DOHH2 (cell line): ENCODE results near the gene HSPB8.

Experiments used
- H3F3A ChIP-seq: fragments of 200-600 bp; sonication (generic), shearing (Covaris generic); 2 replicates; pipeline ENCODE4 v1.6.0; 2016; ENCODE audit warnings: antibody characterized with exemption, mild to moderate bottlenecking; ENCODE audit not compliant: control insufficient read depth, insufficient read depth
- H3K27ac ChIP-seq: fragments of 200-600 bp; sonication (generic); 2 replicates; pipeline ENCODE4 v1.5.1; 2014; ENCODE audit warnings: low read depth, mild to moderate bottlenecking, low read length, moderate library complexity
- H3K27me3 ChIP-seq: fragments of 200-600 bp; sonication (generic); 2 replicates; pipeline ENCODE4 v1.6.1; 2014; ENCODE audit warnings: mild to moderate bottlenecking, low read length, mixed read lengths; ENCODE audit not compliant: control insufficient read depth
- H3K36me3 ChIP-seq: fragments of 200-600 bp; sonication (generic); 2 replicates; pipeline ENCODE4 v1.6.1; 2014; ENCODE audit warnings: mild to moderate bottlenecking, low read length, moderate library complexity, mixed read lengths; ENCODE audit not compliant: control insufficient read depth
- H3K4me1 ChIP-seq: fragments of 200-600 bp; sonication (generic); 2 replicates; pipeline ENCODE4 v1.6.1; 2014; ENCODE audit warnings: mild to moderate bottlenecking, low read length, mixed read lengths; ENCODE audit not compliant: control insufficient read depth
- H3K4me2 ChIP-seq: fragments of 200-600 bp; sonication (generic); 2 replicates; pipeline ENCODE4 v1.6.0; 2014; ENCODE audit warnings: mild to moderate bottlenecking, low read length, moderate library complexity
- H3K4me3 ChIP-seq: fragments of 200-600 bp; sonication (generic); 2 replicates; pipeline ENCODE4 v1.5.1; 2014; ENCODE audit warnings: mild to moderate bottlenecking, low read length, mixed read lengths
- H3K79me2 ChIP-seq: fragments of 200-600 bp; sonication (generic); 2 replicates; pipeline ENCODE4 v1.6.1; 2014; ENCODE audit warnings: mild to moderate bottlenecking, low read length, mixed read lengths; ENCODE audit not compliant: control insufficient read depth
- H3K9me2 ChIP-seq: fragments of 200-600 bp; sonication (generic); replicated peaks from 2 replicates; pipeline ENCODE4 v1.6.1; 2014; ENCODE audit warnings: mild to moderate bottlenecking, low read length, mixed read lengths; ENCODE audit not compliant: control insufficient read depth
- H3K9me3 ChIP-seq: fragments of 200-600 bp; sonication (generic); 2 replicates; pipeline ENCODE4 v1.6.1; 2014; ENCODE audit warnings: antibody characterized with exemption, low read length, mixed read lengths; ENCODE audit not compliant: control insufficient read depth, insufficient read depth
- H4K20me1 ChIP-seq: fragments of 200-600 bp; sonication (generic); 2 replicates; pipeline ENCODE4 v1.6.0; 2014; ENCODE audit warnings: low read depth, mild to moderate bottlenecking, antibody characterized with exemption, low read length, moderate library complexity; ENCODE audit not compliant: control insufficient read depth, insufficient read depth
- EZH2phosphoT487 ChIP-seq: fragments of 200-600 bp; sonication (generic); IDR thresholded peaks from 2 replicates; pipeline ENCODE4 v1.6.1; 2017; ENCODE audit warnings: borderline replicate concordance, mild to moderate bottlenecking, antibody characterized with exemption, low read length, moderate library complexity, mixed read lengths
- TF ChIP-seq, protein P1 (sequence below): fragments of 200-600 bp; sonication (generic); IDR thresholded peaks from one replicate; pipeline ENCODE4 v1.5.1; 2014; ENCODE audit warnings: antibody characterized with exemption, mild to moderate bottlenecking, low read depth, low read length; ENCODE audit not compliant: poor library complexity, severe bottlenecking

Gene HSPB8

GRCh38 chr12:119239040-119239439 is 60.3 kb downstream of the HSPB8 start:
- H3K4me1 ChIP-seq: no peaks in the 10 kb centered on the region
- H3K9me2 ChIP-seq: no peaks in the 10 kb centered on the region
- H3K36me3 ChIP-seq: no peaks in the 10 kb centered on the region

GRCh38 chr12:119241049-119241448 is 62.3 kb downstream of the HSPB8 start:
- TF ChIP-seq, protein P1, sequence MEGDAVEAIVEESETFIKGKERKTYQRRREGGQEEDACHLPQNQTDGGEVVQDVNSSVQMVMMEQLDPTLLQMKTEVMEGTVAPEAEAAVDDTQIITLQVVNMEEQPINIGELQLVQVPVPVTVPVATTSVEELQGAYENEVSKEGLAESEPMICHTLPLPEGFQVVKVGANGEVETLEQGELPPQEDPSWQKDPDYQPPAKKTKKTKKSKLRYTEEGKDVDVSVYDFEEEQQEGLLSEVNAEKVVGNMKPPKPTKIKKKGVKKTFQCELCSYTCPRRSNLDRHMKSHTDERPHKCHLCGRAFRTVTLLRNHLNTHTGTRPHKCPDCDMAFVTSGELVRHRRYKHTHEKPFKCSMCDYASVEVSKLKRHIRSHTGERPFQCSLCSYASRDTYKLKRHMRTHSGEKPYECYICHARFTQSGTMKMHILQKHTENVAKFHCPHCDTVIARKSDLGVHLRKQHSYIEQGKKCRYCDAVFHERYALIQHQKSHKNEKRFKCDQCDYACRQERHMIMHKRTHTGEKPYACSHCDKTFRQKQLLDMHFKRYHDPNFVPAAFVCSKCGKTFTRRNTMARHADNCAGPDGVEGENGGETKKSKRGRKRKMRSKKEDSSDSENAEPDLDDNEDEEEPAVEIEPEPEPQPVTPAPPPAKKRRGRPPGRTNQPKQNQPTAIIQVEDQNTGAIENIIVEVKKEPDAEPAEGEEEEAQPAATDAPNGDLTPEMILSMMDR: no peak
- no peak for TF ChIP-seq EZH2phosphoT487
- no peaks in the 10 kb centered on the region for H3K4me1 ChIP-seq

More at GRCh38 chr12:119239040-119239439, 60.3 kb downstream of the HSPB8 start:
- Histone ChIP-seq H3K27ac (no peak overlapping the region), H3K79me2 (no peaks in the 10 kb centered on the region), H3K27me3 (no peaks in the 10 kb centered on the region), H3F3A (no peaks in the 10 kb centered on the region), H4K20me1 (no peaks in the 10 kb centered on the region), H3K9me3 (no peaks in the 10 kb centered on the region), H3K4me3 (no peak overlapping the region), H3K4me2 (no peak overlapping the region)
- TF ChIP-seq, protein P1: no peak
- TF ChIP-seq EZH2phosphoT487: no peak

GRCh38 chr12:119241580-119242169 is 62.9 kb downstream of the HSPB8 start:
- no peaks in the 10 kb centered on the region for H3K9me3 ChIP-seq
- H3K27ac ChIP-seq: no peak overlapping the region
- no peaks in the 10 kb centered on the region for H3K27me3 ChIP-seq
- TF ChIP-seq, protein P1: no peak
- TF ChIP-seq EZH2phosphoT487: no peak
- H3K9me2 ChIP-seq: no peaks in the 10 kb centered on the region
- no peaks in the 10 kb centered on the region for H3K36me3 ChIP-seq
- no peaks in the 10 kb centered on the region for H3K79me2 ChIP-seq
- H3K4me1 ChIP-seq: no peaks in the 10 kb centered on the region
- H3F3A ChIP-seq: no peaks in the 10 kb centered on the region
- H3K4me3 ChIP-seq: no peak overlapping the region
- no peak overlapping the region for H3K4me2 ChIP-seq
- no peaks in the 10 kb centered on the region for H4K20me1 ChIP-seq

More at GRCh38 chr12:119241049-119241448, 62.3 kb downstream of the HSPB8 start:
- H4K20me1 ChIP-seq: no peaks in the 10 kb centered on the region
- H3F3A ChIP-seq: no peaks in the 10 kb centered on the region
- no peak overlapping the region for H3K4me2 ChIP-seq
- no peaks in the 10 kb centered on the region for H3K79me2 ChIP-seq
- no peaks in the 10 kb centered on the region for H3K36me3 ChIP-seq
- no peak overlapping the region for H3K4me3 ChIP-seq
- no peaks in the 10 kb centered on the region for H3K27me3 ChIP-seq
- no peaks in the 10 kb centered on the region for H3K9me3 ChIP-seq
- no peaks in the 10 kb centered on the region for H3K9me2 ChIP-seq
- no peak overlapping the region for H3K27ac ChIP-seq
